Measurements from ENCODE around the gene THAP7.

Gene THAP7

GRCh38 chr22:20962491-20962945 is 39.4 kb downstream of the THAP7 start:
- no peak for DNase-seq

GRCh38 chr22:20960609-20961008 is 41.3 kb downstream of the THAP7 start:
- no peak for DNase-seq

- DNase-seq = no peak
Observed at GRCh38 chr22:20959578-20960461, 42.1 kb downstream of the THAP7 start.

- DNase-seq = no peak
Observed at GRCh38 chr22:20957683-20958431, 44.1 kb downstream of the THAP7 start.

- DNase-seq = no peak
Observed at GRCh38 chr22:20957102-20957682, 44.7 kb downstream of the THAP7 start.

GRCh38 chr22:20956258-20957101 is 45.4 kb downstream of the THAP7 start:
- no peak for DNase-seq

- DNase-seq = no peak
Observed at GRCh38 chr22:20955548-20955947, 46.4 kb downstream of the THAP7 start.

- no peak for DNase-seq
Observed at GRCh38 chr22:20953668-20954500, 48.0 kb downstream of the THAP7 start.

- DNase-seq = no peak
Observed at GRCh38 chr22:20953342-20953608, 48.6 kb downstream of the THAP7 start.

- peak in 1 of 2 experiments; percentile 34 for DNase-seq
Observed at GRCh38 chr22:20952544-20953341, 49.2 kb downstream of the THAP7 start.

- DNase-seq = no peak
Observed at GRCh38 chr22:20951932-20952380, 50.0 kb downstream of the THAP7 start.

- DNase-seq = no peak
Observed at GRCh38 chr22:20951151-20951931, 50.6 kb downstream of the THAP7 start.

- no peak for DNase-seq
Observed at GRCh38 chr22:20949698-20950183, 52.2 kb downstream of the THAP7 start.
